HEK293 (cell line): ENCODE results near the gene TMEM121B.

Source experiments
- CTCF ChIA-PET: fragments of 350-600 bp; formaldehyde crosslinking; extraction: SDS; loops from one replicate; lab custom pipeline; 2021; ENCODE audit warnings: antibody characterized with exemption; lab: Yijun Ruan, JAX
- POLR2A ChIA-PET: fragments of 300-600 bp; formaldehyde crosslinking; extraction: SDS; loops from one replicate; lab custom pipeline; 2020; ENCODE audit warnings: antibody characterized with exemption, inconsistent platforms; lab: Yijun Ruan, JAX
- H3K27ac ChIP-seq: fragments of 200-500 bp; sonication (Bioruptor generic); 2 replicates; pipeline ENCODE4 v1.5.1; 2014; ENCODE audit warnings: low read depth, low read length, control low read depth, inconsistent platforms; ENCODE audit errors: extremely low read depth
- H3K36me3 ChIP-seq, 2 experiments: fragments of 200-500 bp in 1 of 2; sonication (Bioruptor generic) in 1 of 2; 1 replicate in 1 of 2; 2 replicates in 1 of 2; pipeline ENCODE4 v1.5.1; 2014 to 2017; ENCODE audit warnings: inconsistent platforms in 2 of 2, low read length in 2 of 2; ENCODE audit not compliant: control insufficient read depth in 2 of 2, insufficient read depth in 1 of 2
- H3K4me1 ChIP-seq: fragments of 200-500 bp; sonication (Bioruptor generic); 2 replicates; pipeline ENCODE4 v1.5.1; 2014; ENCODE audit warnings: mild to moderate bottlenecking, low read length, inconsistent platforms; ENCODE audit not compliant: control insufficient read depth, insufficient read depth
- H3K4me3 ChIP-seq: 2 replicates; pipeline ENCODE4 v1.5.1; 2011; ENCODE audit warnings: low read depth, mild to moderate bottlenecking, control low read depth, low read length, moderate library complexity
- H3K9me3 ChIP-seq: fragments of 200-500 bp; sonication (Bioruptor generic); 2 replicates; pipeline ENCODE4 v1.5.1; 2014; ENCODE audit warnings: low read depth, low read length, inconsistent platforms; ENCODE audit not compliant: control insufficient read depth, insufficient read depth
- BCL11B ChIP-seq: fragments of 450-650 bp; formaldehyde crosslinking; IDR thresholded peaks from 2 replicates; pipeline ENCODE4 v1.5.1; 2016; ENCODE audit warnings: low read depth, missing biosample characterization, missing genetic modification characterization
- BCL6B ChIP-seq: fragments of 450-650 bp; formaldehyde crosslinking; IDR thresholded peaks from 2 replicates; pipeline ENCODE4 v1.5.1; 2017; ENCODE audit warnings: missing biosample characterization, missing genetic modification characterization
- PRDM4 ChIP-seq: fragments of 450-650 bp; formaldehyde crosslinking; IDR thresholded peaks from 2 replicates; pipeline ENCODE4 v1.5.1; 2017; ENCODE audit warnings: missing biosample characterization, missing genetic modification characterization
- ZBTB26 ChIP-seq: fragments of 450-650 bp; formaldehyde crosslinking; optimal IDR thresholded peaks from 2 replicates; pipeline ENCODE3; 2016; ENCODE audit warnings: missing biosample characterization, mild to moderate bottlenecking, missing genetic modification characterization
- ZBTB48 ChIP-seq: fragments of 450-650 bp; formaldehyde crosslinking; IDR thresholded peaks from 2 replicates; pipeline ENCODE4 v1.5.1; 2016; ENCODE audit warnings: missing biosample characterization, missing genetic modification characterization
- ZNF114 ChIP-seq: fragments of 450-650 bp; formaldehyde crosslinking; IDR thresholded peaks from 2 replicates; pipeline ENCODE4 v1.5.0; 2017; ENCODE audit warnings: missing biosample characterization, missing genetic modification characterization
- ZNF324 ChIP-seq: fragments of 450-650 bp; formaldehyde crosslinking; IDR thresholded peaks from 2 replicates; pipeline ENCODE4 v1.5.1; 2016; ENCODE audit warnings: missing biosample characterization, missing genetic modification characterization
- ZNF350 ChIP-seq: fragments of 450-650 bp; formaldehyde crosslinking; IDR thresholded peaks from 2 replicates; pipeline ENCODE4 v1.5.0; 2017; ENCODE audit warnings: missing biosample characterization, mild to moderate bottlenecking, missing genetic modification characterization
- ZNF521 ChIP-seq: fragments of 450-650 bp; formaldehyde crosslinking; IDR thresholded peaks from 2 replicates; pipeline ENCODE4 v1.5.1; 2017; ENCODE audit warnings: missing biosample characterization, mild to moderate bottlenecking, missing genetic modification characterization
- ZNF549 ChIP-seq: fragments of 450-650 bp; IDR thresholded peaks from 2 replicates; pipeline ENCODE4 v1.5.1; 2018; ENCODE audit warnings: missing biosample characterization, missing genetic modification characterization, mild to moderate bottlenecking, inconsistent platforms, moderate library complexity
- ZNF585B ChIP-seq: fragments of 450-650 bp; formaldehyde crosslinking; IDR thresholded peaks from 2 replicates; pipeline ENCODE4 v1.5.1; 2016; ENCODE audit warnings: missing biosample characterization, missing genetic modification characterization
- ZNF768 ChIP-seq: fragments of 450-650 bp; formaldehyde crosslinking; IDR thresholded peaks from 2 replicates; pipeline ENCODE4 v1.5.1; 2018; ENCODE audit warnings: missing biosample characterization, mild to moderate bottlenecking, missing genetic modification characterization
- ZNF837 ChIP-seq: fragments of 450-650 bp; formaldehyde crosslinking; IDR thresholded peaks from 2 replicates; pipeline ENCODE4 v1.5.1; 2016; ENCODE audit warnings: missing biosample characterization, missing genetic modification characterization
- TF ChIP-seq, protein P1 (sequence below): IDR thresholded peaks from 2 replicates; pipeline ENCODE4 v1.6.1; 2011; ENCODE audit warnings: mild to moderate bottlenecking, low read depth, low read length, borderline replicate concordance
- TF ChIP-seq, protein P2 (sequence below): sonication (generic); formaldehyde crosslinking; IDR thresholded peaks from 2 replicates; pipeline ENCODE4 v1.8.1; 2022; ENCODE audit warnings: mild to moderate bottlenecking, moderate library complexity, missing genetic modification reagents
- TF ChIP-seq, protein P3 (sequence below): fragments of 450-650 bp; formaldehyde crosslinking; IDR thresholded peaks from 2 replicates; pipeline ENCODE4 v1.5.1; 2016; ENCODE audit warnings: missing biosample characterization, missing genetic modification characterization
- TF ChIP-seq, protein P4 (sequence below): fragments of 450-650 bp; formaldehyde crosslinking; IDR thresholded peaks from 2 replicates; pipeline ENCODE4 v1.5.1; 2016; ENCODE audit warnings: missing biosample characterization, missing genetic modification characterization

Gene TMEM121B

DNA sequence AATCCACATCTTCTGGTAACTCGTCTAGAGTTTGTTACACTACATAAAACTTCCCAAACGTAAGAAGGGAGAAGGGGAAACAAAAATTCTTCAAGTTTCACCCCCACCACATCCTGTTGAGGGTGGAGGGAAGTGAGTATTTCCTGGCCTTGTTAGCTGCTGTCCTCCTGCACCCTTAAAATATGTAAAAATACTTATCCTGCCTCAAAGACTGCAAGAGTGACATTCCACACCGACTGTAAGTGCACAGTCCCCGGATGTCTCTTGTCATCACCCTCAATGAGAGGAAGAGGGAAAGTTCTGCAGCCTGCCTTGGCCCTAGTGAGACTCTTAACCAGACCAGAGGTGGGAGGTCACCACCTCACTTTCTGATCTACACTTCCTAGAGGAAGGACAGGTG lies 3.3 kb downstream of the TMEM121B start:
- Histone ChIP-seq H3K27ac (no peak overlapping the region), H3K36me3 (no peaks in the 10 kb centered on the region), H3K4me3 (no peak overlapping the region), H3K9me3 (no peaks in the 10 kb centered on the region), H3K4me1 (no peaks in the 10 kb centered on the region)
- CTCF ChIA-PET, result interaction anchor here (0.6 to 2.3 kb wide), 6 partner anchors 21 to 633 kb away, joined by 3 to 6 read pairs (median 4); no protein-coding TSS in a partner anchor
- POLR2A ChIA-PET, result no interaction called here
- TF ChIP-seq ZNF768 (no peak), ZNF585B (no peak), ZNF549 (no peak), ZNF350 (tag by site-specific recombination) (no peak), BCL6B (tag by site-specific recombination) (no peak), ZBTB26 (tag by site-specific recombination) (no peak), PRDM4 (tag by site-specific recombination) (no peak), ZNF837 (tag by site-specific recombination) (no peak), ZNF521 (tag by site-specific recombination) (no peak), ZBTB48 (tag by site-specific recombination) (no peak), ZNF114 (no peak), BCL11B (tag by site-specific recombination) (no peak), ZNF324 (tag by site-specific recombination) (no peak)
- TF ChIP-seq, protein P1, sequence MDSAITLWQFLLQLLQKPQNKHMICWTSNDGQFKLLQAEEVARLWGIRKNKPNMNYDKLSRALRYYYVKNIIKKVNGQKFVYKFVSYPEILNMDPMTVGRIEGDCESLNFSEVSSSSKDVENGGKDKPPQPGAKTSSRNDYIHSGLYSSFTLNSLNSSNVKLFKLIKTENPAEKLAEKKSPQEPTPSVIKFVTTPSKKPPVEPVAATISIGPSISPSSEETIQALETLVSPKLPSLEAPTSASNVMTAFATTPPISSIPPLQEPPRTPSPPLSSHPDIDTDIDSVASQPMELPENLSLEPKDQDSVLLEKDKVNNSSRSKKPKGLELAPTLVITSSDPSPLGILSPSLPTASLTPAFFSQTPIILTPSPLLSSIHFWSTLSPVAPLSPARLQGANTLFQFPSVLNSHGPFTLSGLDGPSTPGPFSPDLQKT, result no peak
- TF ChIP-seq, protein P2, sequence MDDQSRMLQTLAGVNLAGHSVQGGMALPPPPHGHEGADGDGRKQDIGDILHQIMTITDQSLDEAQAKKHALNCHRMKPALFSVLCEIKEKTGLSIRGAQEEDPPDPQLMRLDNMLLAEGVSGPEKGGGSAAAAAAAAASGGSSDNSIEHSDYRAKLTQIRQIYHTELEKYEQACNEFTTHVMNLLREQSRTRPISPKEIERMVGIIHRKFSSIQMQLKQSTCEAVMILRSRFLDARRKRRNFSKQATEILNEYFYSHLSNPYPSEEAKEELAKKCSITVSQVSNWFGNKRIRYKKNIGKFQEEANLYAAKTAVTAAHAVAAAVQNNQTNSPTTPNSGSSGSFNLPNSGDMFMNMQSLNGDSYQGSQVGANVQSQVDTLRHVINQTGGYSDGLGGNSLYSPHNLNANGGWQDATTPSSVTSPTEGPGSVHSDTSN (CRISPR knock-in tag), result no peak
- TF ChIP-seq, protein P3, sequence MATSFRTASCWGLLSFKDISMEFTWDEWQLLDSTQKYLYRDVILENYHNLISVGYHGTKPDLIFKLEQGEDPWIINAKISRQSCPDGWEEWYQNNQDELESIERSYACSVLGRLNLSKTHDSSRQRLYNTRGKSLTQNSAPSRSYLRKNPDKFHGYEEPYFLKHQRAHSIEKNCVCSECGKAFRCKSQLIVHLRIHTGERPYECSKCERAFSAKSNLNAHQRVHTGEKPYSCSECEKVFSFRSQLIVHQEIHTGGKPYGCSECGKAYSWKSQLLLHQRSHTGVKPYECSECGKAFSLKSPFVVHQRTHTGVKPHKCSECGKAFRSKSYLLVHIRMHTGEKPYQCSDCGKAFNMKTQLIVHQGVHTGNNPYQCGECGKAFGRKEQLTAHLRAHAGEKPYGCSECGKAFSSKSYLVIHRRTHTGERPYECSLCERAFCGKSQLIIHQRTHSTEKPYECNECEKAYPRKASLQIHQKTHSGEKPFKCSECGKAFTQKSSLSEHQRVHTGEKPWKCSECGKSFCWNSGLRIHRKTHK, result no peak
- TF ChIP-seq, protein P4, sequence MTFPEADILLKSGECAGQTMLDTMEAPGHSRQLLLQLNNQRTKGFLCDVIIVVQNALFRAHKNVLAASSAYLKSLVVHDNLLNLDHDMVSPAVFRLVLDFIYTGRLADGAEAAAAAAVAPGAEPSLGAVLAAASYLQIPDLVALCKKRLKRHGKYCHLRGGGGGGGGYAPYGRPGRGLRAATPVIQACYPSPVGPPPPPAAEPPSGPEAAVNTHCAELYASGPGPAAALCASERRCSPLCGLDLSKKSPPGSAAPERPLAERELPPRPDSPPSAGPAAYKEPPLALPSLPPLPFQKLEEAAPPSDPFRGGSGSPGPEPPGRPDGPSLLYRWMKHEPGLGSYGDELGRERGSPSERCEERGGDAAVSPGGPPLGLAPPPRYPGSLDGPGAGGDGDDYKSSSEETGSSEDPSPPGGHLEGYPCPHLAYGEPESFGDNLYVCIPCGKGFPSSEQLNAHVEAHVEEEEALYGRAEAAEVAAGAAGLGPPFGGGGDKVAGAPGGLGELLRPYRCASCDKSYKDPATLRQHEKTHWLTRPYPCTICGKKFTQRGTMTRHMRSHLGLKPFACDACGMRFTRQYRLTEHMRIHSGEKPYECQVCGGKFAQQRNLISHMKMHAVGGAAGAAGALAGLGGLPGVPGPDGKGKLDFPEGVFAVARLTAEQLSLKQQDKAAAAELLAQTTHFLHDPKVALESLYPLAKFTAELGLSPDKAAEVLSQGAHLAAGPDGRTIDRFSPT (tag by site-specific recombination), result no peak
